Coronary artery (tissue), 2 donors: ENCODE data around the gene AKR1A1.

Experiments
- DNase-seq: peaks from one replicate; pipeline ENCODE4 v3.0.0-alpha.2; 2017; ENCODE audit warnings: low spot score
- H3K27ac ChIP-seq, 2 donors: fragments of 200-600 bp; sonication (generic); one replicate each; pipeline ENCODE4 v1.5.1; 2016 to 2019
- H3K4me3 ChIP-seq: fragments of 200-600 bp; sonication (generic); 2 replicates; pipeline ENCODE4 v1.5.1; 2016; ENCODE audit warnings: mild to moderate bottlenecking, moderate library complexity
- CTCF ChIP-seq: fragments of 200-600 bp; sonication (generic); IDR thresholded peaks from one replicate; pipeline ENCODE4 v1.5.1; 2019; ENCODE audit warnings: antibody characterized with exemption

AKR1A1 gene

GRCh38 chr1:45573231-45573804 is 22.7 kb downstream of the AKR1A1 start:
- no peak for TF ChIP-seq CTCF
- DNase-seq, result no peak
- H3K4me3 ChIP-seq, result no peak overlapping the region
- H3K27ac ChIP-seq, result no peak overlapping the region

GRCh38 chr1:45574105-45574626 is 23.5 kb downstream of the AKR1A1 start:
- no peak overlapping the region for H3K27ac ChIP-seq
- no peak for DNase-seq
- H3K4me3 ChIP-seq, result no peak overlapping the region
- no peak for TF ChIP-seq CTCF

GRCh38 chr1:45583264-45583665 is 32.6 kb downstream of the AKR1A1 start:
- Histone ChIP-seq H3K4me3 (peak overlapping the region; percentile 86), H3K27ac (peak overlapping the region; percentile 81 to 96)
- DNase-seq, result peak; percentile 96
- no peak for TF ChIP-seq CTCF

- TF ChIP-seq CTCF, result no peak
- H3K4me3 ChIP-seq, result peak within 1 kb of the TSS; percentile 86
- peak; percentile 93 for DNase-seq
- H3K27ac ChIP-seq, result peak within 1 kb of the TSS; percentile 81 to 96
Measured at GRCh38 chr1:45583666-45584350, 33.2 kb downstream of the AKR1A1 start, which contains the start of gene NASP. Gene NASP, plus strand, starts transcription at chr1:45584041. Its CDS starts 106 bp downstream, at chr1:45584147.

GRCh38 chr1:45584351-45585109 is 33.9 kb downstream of the AKR1A1 start:
- peak overlapping the region; percentile 81 to 96 for H3K27ac ChIP-seq
- H3K4me3 ChIP-seq, result peak overlapping the region; percentile 86
- peak; percentile 87 for DNase-seq
- TF ChIP-seq CTCF, result no peak

GRCh38 chr1:45585110-45585426 is 34.4 kb downstream of the AKR1A1 start:
- no peak for DNase-seq
- Histone ChIP-seq H3K4me3 (peak overlapping the region; percentile 86), H3K27ac (peak overlapping the region in 1 of 2 donors; percentile 96)
- no peak for TF ChIP-seq CTCF
